ENCODE results near the gene PHF12.

DNA sequence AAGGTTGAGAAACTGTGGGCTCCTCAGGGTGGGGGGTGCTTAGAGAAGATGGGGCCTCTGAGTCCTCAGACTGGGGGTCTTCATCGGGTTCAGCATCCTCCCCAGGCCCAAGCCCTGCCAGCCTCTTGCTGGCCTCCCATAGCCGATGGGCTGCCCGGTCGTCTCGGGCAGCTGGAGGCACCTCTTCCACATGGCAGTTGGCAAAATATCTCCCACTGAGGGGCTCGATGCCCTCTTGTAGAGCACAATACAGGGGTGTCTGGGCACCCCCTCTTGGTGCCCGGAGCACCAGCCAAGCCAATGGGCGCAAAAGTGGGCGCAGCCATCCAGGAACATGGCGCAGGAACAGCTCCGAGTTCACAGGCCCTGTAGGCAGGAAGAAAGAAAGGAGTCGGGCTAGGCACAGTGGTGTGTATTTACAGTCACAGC is 52.8 kb downstream of the PHF12 start:
- TF ChIP-seq, protein P1, sequence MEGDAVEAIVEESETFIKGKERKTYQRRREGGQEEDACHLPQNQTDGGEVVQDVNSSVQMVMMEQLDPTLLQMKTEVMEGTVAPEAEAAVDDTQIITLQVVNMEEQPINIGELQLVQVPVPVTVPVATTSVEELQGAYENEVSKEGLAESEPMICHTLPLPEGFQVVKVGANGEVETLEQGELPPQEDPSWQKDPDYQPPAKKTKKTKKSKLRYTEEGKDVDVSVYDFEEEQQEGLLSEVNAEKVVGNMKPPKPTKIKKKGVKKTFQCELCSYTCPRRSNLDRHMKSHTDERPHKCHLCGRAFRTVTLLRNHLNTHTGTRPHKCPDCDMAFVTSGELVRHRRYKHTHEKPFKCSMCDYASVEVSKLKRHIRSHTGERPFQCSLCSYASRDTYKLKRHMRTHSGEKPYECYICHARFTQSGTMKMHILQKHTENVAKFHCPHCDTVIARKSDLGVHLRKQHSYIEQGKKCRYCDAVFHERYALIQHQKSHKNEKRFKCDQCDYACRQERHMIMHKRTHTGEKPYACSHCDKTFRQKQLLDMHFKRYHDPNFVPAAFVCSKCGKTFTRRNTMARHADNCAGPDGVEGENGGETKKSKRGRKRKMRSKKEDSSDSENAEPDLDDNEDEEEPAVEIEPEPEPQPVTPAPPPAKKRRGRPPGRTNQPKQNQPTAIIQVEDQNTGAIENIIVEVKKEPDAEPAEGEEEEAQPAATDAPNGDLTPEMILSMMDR (IDR thresholded peaks at IDR 0.05; ENCODE audit: control extremely low read depth in 1 of 3, insufficient read depth in 1 of 3, low read depth in 1 of 3, low read length in 3 of 3): no peak
- no peak for TF ChIP-seq POLR2A (IDR thresholded peaks at IDR 0.05; ENCODE audit: control extremely low read depth in 1 of 2, low read depth in 2 of 2, low read length in 2 of 2)
- no peak for TF ChIP-seq HDAC2 (IDR thresholded peaks at IDR 0.05; ENCODE audit: borderline replicate concordance in 1 of 2, low read depth in 2 of 2, low read length in 2 of 2)
- TF ChIP-seq EGR1 (IDR thresholded peaks at IDR 0.05; ENCODE audit: borderline replicate concordance, low read depth, low read length): no peak
- no peak for TF ChIP-seq GABPA (IDR thresholded peaks at IDR 0.05; ENCODE audit: borderline replicate concordance, insufficient read depth, low read length)
- TF ChIP-seq RFX5 (IDR thresholded peaks at IDR 0.05; ENCODE audit: borderline replicate concordance, low read depth, low read length): no peak
- TF ChIP-seq TAF1 (IDR thresholded peaks at IDR 0.05; ENCODE audit: low read depth, low read length): no peak
- no peak for TF ChIP-seq MAFK (IDR thresholded peaks at IDR 0.05; ENCODE audit: low read depth, low read length)
- TF ChIP-seq EP300 (IDR thresholded peaks at IDR 0.05; ENCODE audit: borderline replicate concordance in 1 of 2, low read depth in 2 of 2, low read length in 2 of 2): no peak
- TF ChIP-seq EZH2 (IDR thresholded peaks at IDR 0.05; ENCODE audit: low read depth, low read length, severe bottlenecking): no peak
- TF ChIP-seq SAP30 (IDR thresholded peaks at IDR 0.05; ENCODE audit: insufficient read depth, insufficient replicate concordance, low read length): no peak
- TF ChIP-seq CEBPB (IDR thresholded peaks at IDR 0.05; ENCODE audit: low read depth, low read length): no peak
